Thoracic aorta (tissue), 2 donors: ENCODE measurements around the gene DUSP23. TPM values are rescaled to one million over a fixed set of nuclear protein-coding genes. Genes with fewer than 3 reads are reported as not detected.

Experiments
- ATAC-seq: fragments of 150-250 bp; one replicate; pipeline ENCODE4 v1.8.0; 2017; ENCODE audit warnings: low read depth; ENCODE audit not compliant: insufficient number of reproducible peaks, low FRiP score
- DNase-seq: peaks from one replicate; pipeline ENCODE4 v3.0.0-alpha.2; 2020; ENCODE audit warnings: low spot score
- H3K27ac ChIP-seq, 2 donors: fragments of 200-600 bp; sonication (generic); 1 replicate in 1 of 2; 2 replicates in 1 of 2; pipeline ENCODE4 v1.5.1; 2016; ENCODE audit warnings: mild to moderate bottlenecking in 2 of 2, moderate library complexity in 2 of 2
- H3K27me3 ChIP-seq: fragments of 200-600 bp; sonication (generic); replicated peaks from 2 replicates; pipeline ENCODE4 v1.6.0; 2016; ENCODE audit warnings: mild to moderate bottlenecking; ENCODE audit not compliant: insufficient read depth
- H3K36me3 ChIP-seq: fragments of 200-600 bp; sonication (generic); one replicate; pipeline ENCODE4 v1.5.1; 2016
- H3K4me1 ChIP-seq, 2 donors: fragments of 200-600 bp; sonication (generic); 1 replicate in 1 of 2; 2 replicates in 1 of 2; pipeline versions ENCODE4 v1.5.1 to v1.6.0; 2016; ENCODE audit warnings: low read depth in 2 of 2, mild to moderate bottlenecking in 1 of 2; ENCODE audit not compliant: control insufficient read depth in 1 of 2
- H3K4me3 ChIP-seq: fragments of 200-600 bp; sonication (generic); 2 replicates; pipeline ENCODE4 v1.5.1; 2016; ENCODE audit warnings: mild to moderate bottlenecking
- H3K9me3 ChIP-seq: fragments of 200-600 bp; sonication (generic); 2 replicates; pipeline ENCODE4 v1.5.1; 2016
- CTCF ChIP-seq: fragments of 200-600 bp; sonication (generic); IDR thresholded peaks from one replicate; pipeline ENCODE4 v1.5.1; 2019; ENCODE audit warnings: antibody characterized with exemption
- total RNA-seq, 2 donors: library from RNA; depleted of rRNA; stranded (reverse); fragments of >200 nt; gene quantifications; one replicate each; pipeline versions ENCODE4 v1.1.0 to v1.2.3, GENCODE V29; 2016

The DUSP23 gene
- total RNA-seq, 2 donors from 2014 or later = 48.6 to 111 TPM

GRCh38 chr1:159753386-159753785 is 27.4 kb upstream of the DUSP23 start:
- DNase-seq = no peak
- Histone ChIP-seq H3K27ac (no peak overlapping the region), H3K36me3 (no peaks in the 10 kb centered on the region), H3K27me3 (no peaks in the 10 kb centered on the region), H3K4me1 (no peaks in the 10 kb centered on the region), H3K4me3 (no peak overlapping the region), H3K9me3 (no peaks in the 10 kb centered on the region)
- no peak for TF ChIP-seq CTCF
- no peak for ATAC-seq

- no peak for ATAC-seq
These were observed 25.2 kb upstream of the DUSP23 start for GRCh38 chr1:159755451-159756007.

GRCh38 chr1:159756397-159756796 is 24.4 kb upstream of the DUSP23 start:
- Histone ChIP-seq H3K9me3 (no peaks in the 10 kb centered on the region), H3K27me3 (no peaks in the 10 kb centered on the region), H3K4me1 (no peaks in the 10 kb centered on the region), H3K4me3 (no peak overlapping the region), H3K27ac (no peak overlapping the region), H3K36me3 (no peaks in the 10 kb centered on the region)
- DNase-seq (no peak), ATAC-seq (no peak)
- no peak for TF ChIP-seq CTCF

More at GRCh38 chr1:159755451-159756007, 25.2 kb upstream of the DUSP23 start:
- H3K27ac ChIP-seq = no peak overlapping the region
- H3K36me3 ChIP-seq = no peaks in the 10 kb centered on the region
- H3K27me3 ChIP-seq = no peaks in the 10 kb centered on the region
- no peaks in the 10 kb centered on the region for H3K4me1 ChIP-seq
- H3K4me3 ChIP-seq = no peak overlapping the region
- H3K9me3 ChIP-seq = no peaks in the 10 kb centered on the region
- DNase-seq = no peak
- TF ChIP-seq CTCF = no peak

GRCh38 chr1:159763686-159764085 is 17.1 kb upstream of the DUSP23 start:
- H3K9me3 ChIP-seq = no peaks in the 10 kb centered on the region
- H3K4me1 ChIP-seq = no peaks in the 10 kb centered on the region
- no peak overlapping the region for H3K27ac ChIP-seq
- no peaks in the 10 kb centered on the region for H3K36me3 ChIP-seq
- H3K27me3 ChIP-seq = no peaks in the 10 kb centered on the region
- ATAC-seq = no peak
- TF ChIP-seq CTCF = no peak
- no peak for DNase-seq
- H3K4me3 ChIP-seq = no peak overlapping the region

GRCh38 chr1:159765806-159766205 is 15.0 kb upstream of the DUSP23 start:
- no peak for TF ChIP-seq CTCF
- no peak overlapping the region for H3K27ac ChIP-seq
- no peaks in the 10 kb centered on the region for H3K27me3 ChIP-seq
- DNase-seq (no peak), ATAC-seq (no peak)
- no peaks in the 10 kb centered on the region for H3K9me3 ChIP-seq
- no peaks in the 10 kb centered on the region for H3K36me3 ChIP-seq
- no peaks in the 10 kb centered on the region for H3K4me1 ChIP-seq
- H3K4me3 ChIP-seq = no peak overlapping the region
